IMR-90 (cell line): ENCODE measurements around the gene CAMK2G. TPM values are rescaled to one million over a fixed set of nuclear protein-coding genes. Genes with fewer than 3 reads are reported as not detected.

Experiments
- ATAC-seq: fragments of 200-7000 bp; cut with Tn5 transposase; 2 replicates; pipeline ENCODE4 v1.9.1; 2020; ENCODE audit warnings: low read depth, mild to moderate bottlenecking, moderate library complexity
- BruUV-seq: library from RNA; stranded (reverse); fragments of 400-500 nt; replicated peaks from 2 replicates; lab custom pipeline; 2021; lab: Mats Ljungman, UMichigan
- CTCF ChIA-PET: fragments of 300-600 bp; formaldehyde crosslinking; extraction: SDS; loops from one replicate; lab custom pipeline; 2021; ENCODE audit warnings: antibody characterized with exemption; lab: Yijun Ruan, JAX
- POLR2A ChIA-PET: fragments of 300-600 bp; sonication (Branson Sonifier 250); formaldehyde crosslinking; loops from one replicate; lab custom pipeline; 2022; ENCODE audit warnings: antibody characterized with exemption; ENCODE audit not compliant: unreplicated experiment; lab: Charles Lee
- DNase-seq: peaks from one replicate; pipeline ENCODE4 v3.0.0; 2013
- H2AFZ ChIP-seq: replicated peaks from 2 replicates; pipeline ENCODE3; 2013; ENCODE audit warnings: low read length, mild to moderate bottlenecking; ENCODE audit not compliant: poor library complexity
- H2AK5ac ChIP-seq: 2 replicates; pipeline ENCODE4 v1.6.1; 2013; ENCODE audit warnings: low read depth, low read length, inconsistent platforms
- H2AK9ac ChIP-seq: replicated peaks from 2 replicates; pipeline ENCODE3; 2013; ENCODE audit warnings: mild to moderate bottlenecking, low read depth, low read length, moderate library complexity; ENCODE audit not compliant: poor library complexity
- H2BK120ac ChIP-seq: 2 replicates; pipeline ENCODE4 v1.6.1; 2013; ENCODE audit warnings: low read depth, low read length, inconsistent platforms
- H2BK15ac ChIP-seq: 3 replicates; pipeline ENCODE4 v1.6.1; 2013; ENCODE audit warnings: low read depth, low read length, inconsistent platforms
- H2BK20ac ChIP-seq: 2 replicates; pipeline ENCODE4 v1.6.1; 2013; ENCODE audit warnings: low read depth, mild to moderate bottlenecking, inconsistent platforms, low read length, moderate library complexity
- H2BK5ac ChIP-seq: 2 replicates; pipeline ENCODE4 v1.6.1; 2013; ENCODE audit warnings: mild to moderate bottlenecking, low read depth, low read length, inconsistent platforms; ENCODE audit not compliant: poor library complexity, severe bottlenecking
- H3K14ac ChIP-seq: replicated peaks from 2 replicates; pipeline ENCODE4 v1.6.1; 2013; ENCODE audit warnings: low read depth, low read length, inconsistent platforms
- H3K18ac ChIP-seq: 2 replicates; pipeline ENCODE4 v1.6.1; 2013; ENCODE audit warnings: low read depth, low read length, control low read depth
- H3K23ac ChIP-seq: 2 replicates; pipeline ENCODE4 v1.6.1; 2013; ENCODE audit warnings: low read depth, low read length, inconsistent platforms
- H3K27ac ChIP-seq: 2 replicates; pipeline ENCODE4 v1.5.1; 2013; ENCODE audit warnings: mild to moderate bottlenecking, control low read depth, low read length; ENCODE audit not compliant: insufficient read depth
- H3K27me3 ChIP-seq: 2 replicates; pipeline ENCODE4 v1.6.1; 2013; ENCODE audit warnings: low read length; ENCODE audit not compliant: control insufficient read depth, insufficient read depth
- H3K36me3 ChIP-seq: 2 replicates; pipeline ENCODE4 v1.6.1; 2013; ENCODE audit warnings: low read length, mixed read lengths; ENCODE audit not compliant: control insufficient read depth, insufficient read depth
- H3K4ac ChIP-seq: 2 replicates; pipeline ENCODE4 v1.6.1; 2013; ENCODE audit warnings: low read depth, low read length, inconsistent platforms
- H3K4me1 ChIP-seq: 2 replicates; pipeline ENCODE4 v1.6.1; 2013; ENCODE audit warnings: low read length, mixed read lengths; ENCODE audit not compliant: control insufficient read depth, insufficient read depth
- H3K4me2 ChIP-seq: 2 replicates; pipeline ENCODE4 v1.6.1; 2013; ENCODE audit warnings: low read depth, mild to moderate bottlenecking, control low read depth, low read length, moderate library complexity
- H3K4me3 ChIP-seq: 2 replicates; pipeline ENCODE4 v1.5.1; 2013; ENCODE audit warnings: low read depth, mild to moderate bottlenecking, control low read depth, low read length, moderate library complexity; ENCODE audit not compliant: insufficient read depth
- H3K56ac ChIP-seq: 2 replicates; pipeline ENCODE4 v1.6.1; 2013; ENCODE audit warnings: low read length, inconsistent platforms; ENCODE audit not compliant: insufficient read depth; ENCODE audit errors: extremely low read depth
- H3K79me1 ChIP-seq, 2 experiments: 2 replicates each; pipeline ENCODE4 v1.6.1; 2013; ENCODE audit warnings: low read length in 2 of 2, inconsistent platforms in 1 of 2, low read depth in 1 of 2
- H3K9ac ChIP-seq: 2 replicates; pipeline ENCODE4 v1.6.1; 2013; ENCODE audit warnings: low read depth, low read length, control low read depth
- H3K9me1 ChIP-seq: 2 replicates; pipeline ENCODE4 v1.6.1; 2013; ENCODE audit warnings: low read length, inconsistent platforms; ENCODE audit not compliant: insufficient read depth
- H3K9me3 ChIP-seq: 2 replicates; pipeline ENCODE4 v1.6.1; 2013; ENCODE audit warnings: low read length; ENCODE audit not compliant: control insufficient read depth, insufficient read depth
- H4K20me1 ChIP-seq: 2 replicates; pipeline ENCODE4 v1.6.1; 2013; ENCODE audit warnings: low read length, inconsistent platforms; ENCODE audit not compliant: insufficient read depth
- H4K5ac ChIP-seq: 2 replicates; pipeline ENCODE4 v1.6.1; 2013; ENCODE audit warnings: mild to moderate bottlenecking, low read depth, low read length, control low read depth
- H4K8ac ChIP-seq, 2 experiments: 2 replicates each; pipeline ENCODE4 v1.6.1; 2013; ENCODE audit warnings: low read depth in 2 of 2, low read length in 2 of 2, control low read depth in 1 of 2, inconsistent platforms in 1 of 2
- H4K91ac ChIP-seq: 2 replicates; pipeline ENCODE4 v1.6.1; 2013; ENCODE audit warnings: low read depth, low read length, inconsistent platforms; ENCODE audit not compliant: insufficient read depth
- BHLHE40 ChIP-seq: fragments of 150-350 bp; IDR thresholded peaks from 2 replicates; pipeline ENCODE4 v1.6.1; 2016; ENCODE audit warnings: mild to moderate bottlenecking, low read depth, low read length
- CEBPB ChIP-seq: IDR thresholded peaks from 2 replicates; pipeline ENCODE4 v1.6.1; 2012; ENCODE audit warnings: low read depth, low read length, improper control_type of control experiment
- FOS ChIP-seq: fragments of 150-350 bp; IDR thresholded peaks from 2 replicates; pipeline ENCODE4 v1.6.1; 2016; ENCODE audit warnings: low read depth, low read length
- WGBS, 2 experiments: methylation state at CpG; one replicate each; pipeline versions ENCODE4 v1.1.5 to v1.1.7; 2013; ENCODE audit warnings: missing lambda C conversion rate in 2 of 2; ENCODE audit not compliant: insufficient read length in 1 of 2; ENCODE audit errors: extremely low coverage in 2 of 2; 5-methylcytosine and 5-hydroxymethylcytosine counted together
- dilution Hi-C: fragments of 300-500 bp; cut with HindIII; formaldehyde crosslinking; loops from one replicate; pipeline ENCODE4 v1.14.3; 2018; ENCODE audit warnings: low sequenced_read_pairs; ENCODE audit not compliant: unreplicated experiment
- in situ Hi-C: fragments of 300-500 bp; cut with MboI; formaldehyde crosslinking; loops from 3 replicates; pipeline ENCODE4 v1.14.3; 2019; ENCODE audit warnings: low sequenced_read_pairs, inconsistent platforms, mixed read lengths
- intact Hi-C: fragments of 100-400 bp; cut with micrococcal nuclease; formaldehyde crosslinking; loops from 2 replicates; pipeline ENCODE4 v1.10.0; 2022
- polyA plus RNA-seq, 3 experiments: library from polyadenylated mRNA; depleted of rRNA; stranded (reverse); fragments of >200 nt; gene quantifications; 2 replicates each; pipeline ENCODE4 v1.2.3, GENCODE V29; 2012; ENCODE audit warnings: low replicate concordance in 1 of 3
- total RNA-seq: library from RNA; depleted of rRNA; stranded (reverse); fragments of >200 nt; gene quantifications from 2 replicates; pipeline ENCODE4 v1.2.3, GENCODE V29; 2012

CAMK2G gene
- total and polyA plus RNA-seq, 2 of the 4 experiments (the other 2 are of a cell fraction): 20.4 to 25.4 TPM

- Histone ChIP-seq H3K79me1 (peaks cover 14 to 49% of the 10 kb centered on the region in 2 experiments), H3K9ac (peak overlapping the region; percentile 63), H2AK9ac (peak overlapping the region; percentile 84), H3K4me3 (peak overlapping the region; percentile 88), H2BK120ac (no peak overlapping the region), H2AFZ (no peak overlapping the region), H2BK15ac (no peak overlapping the region), H2AK5ac (no peak overlapping the region), H3K9me3 (no peaks in the 10 kb centered on the region), H3K56ac (no peak overlapping the region), H3K27me3 (no peaks in the 10 kb centered on the region), H2BK20ac (no peak overlapping the region), H3K27ac (no peak overlapping the region), H4K91ac (no peak overlapping the region), H3K4me2 (peak overlapping the region; percentile 96), H3K18ac (no peak overlapping the region), H3K4me1 (0 out of 2 replicates have a peak, but pooled peaks cover 4% of the 10 kb centered on the region), H3K23ac (peak overlapping the region; percentile 62; the same call in 1 of the 2 replicates), H3K14ac (peak overlapping the region; percentile 55; the same call in 1 of the 2 replicates), H4K20me1 (no peaks in the 10 kb centered on the region), H2BK5ac (no peak overlapping the region), H3K36me3 (peaks cover 48% of the 10 kb centered on the region), H4K5ac (no peak overlapping the region), H3K9me1 (peaks cover 20% of the 10 kb centered on the region), H3K4ac (peak overlapping the region; percentile 79; the same call in 1 of the 2 replicates), H4K8ac (peak overlapping the region in 1 of 2 experiments; percentile 63; a peak in 1 of 4 replicates)
- intact Hi-C loops: no loop called here
- in situ Hi-C loops: no loop called here
- dilution Hi-C loops: no loop called here
- ATAC-seq (no peak), DNase-seq (no peak)
- no TSS peak for BruUV-seq
- POLR2A ChIA-PET: no interaction called here
- WGBS, 2 experiments: no CpG with 5 or more reads among the region's 7 CpGs
- no peak for TF ChIP-seq FOS
- no peak for TF ChIP-seq BHLHE40
- 0 out of 2 replicates have a peak, but pooled peaks have one; percentile 19 for TF ChIP-seq CEBPB
- CTCF ChIA-PET: interaction anchor here (0.8 kb wide), 1 partner anchor 70 kb away, joined by 4 read pairs; no protein-coding TSS in a partner anchor
Observed at GRCh38 chr10:73810358-73810734, 64.0 kb downstream of the CAMK2G start.
